ENCODE data around the gene SLC45A3. TPM values are rescaled to one million over a fixed set of nuclear protein-coding genes. Genes with fewer than 3 reads are reported as not detected.
"Not testable (repeated sequence)": the region's sequence is repeated elsewhere in the genome, so short reads cannot be mapped to it uniquely, and the experiment has no call there.

SLC45A3 gene
- total RNA-seq, 2 donors from 2014 or later, result 0.64 to 5.1 TPM

DNA sequence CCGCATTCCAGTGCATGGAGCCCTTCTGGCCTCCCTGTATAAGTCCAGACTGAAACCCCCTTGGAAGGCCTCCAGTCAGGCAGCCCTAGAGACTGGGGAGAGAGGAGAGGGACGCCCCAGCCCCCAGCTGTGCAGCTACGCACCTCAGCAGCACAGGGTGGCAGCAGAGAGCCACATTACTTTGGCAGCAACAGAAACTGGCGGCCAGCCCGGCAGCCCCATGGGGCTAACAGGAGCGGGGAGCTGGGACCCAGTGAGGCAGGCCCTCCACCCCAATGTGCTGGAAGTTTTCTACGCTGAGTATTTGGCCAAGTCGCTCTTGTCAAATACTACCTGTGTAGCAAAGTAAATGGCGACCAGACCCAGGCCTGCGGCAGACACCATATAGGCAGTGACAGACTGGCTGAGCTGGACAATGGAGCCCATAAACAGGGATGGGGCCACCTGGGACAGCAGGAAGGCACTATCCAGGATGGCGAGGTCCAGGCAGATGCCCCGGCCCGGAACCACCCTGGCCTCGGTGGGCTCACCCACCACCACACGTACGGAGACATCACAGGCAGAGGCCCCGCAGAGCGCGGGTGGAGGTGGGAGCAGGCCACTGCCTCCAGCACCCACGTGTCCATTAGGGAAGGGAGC, 21.2 kb downstream of the SLC45A3 start:
- ATAC-seq, result peak; percentile 85

DNA sequence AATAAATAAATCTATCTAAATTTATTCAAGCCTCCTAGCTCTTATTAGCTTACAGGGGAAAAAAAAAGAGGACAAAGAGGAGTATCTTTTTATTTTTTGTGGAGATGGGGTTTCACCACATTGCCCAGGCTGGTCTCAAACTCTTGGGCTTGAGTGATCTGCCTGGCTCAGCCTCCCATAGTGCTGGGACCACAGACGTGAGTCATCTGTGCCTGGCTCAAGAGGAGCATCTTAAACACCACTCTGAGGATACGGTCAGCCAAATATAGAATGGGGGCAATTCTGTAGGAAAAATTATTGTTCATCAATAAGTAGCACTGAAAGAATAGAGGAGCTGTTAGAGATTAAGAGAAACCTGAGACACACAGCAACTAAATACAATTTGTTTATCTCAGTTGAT, 24.1 kb downstream of the SLC45A3 start:
- no peak overlapping the region for H3K27ac Mint-ChIP-seq
- peaks cover 0 to 3% of the 10 kb centered on the region in 2 donors for H3K4me1 Mint-ChIP-seq (ENCODE audit: low read depth in 2 of 2)
- H3K4me3 Mint-ChIP-seq, result no peak overlapping the region
- no peak for ATAC-seq
- no peaks in the 10 kb centered on the region for H3K9me3 Mint-ChIP-seq
- H3K27me3 Mint-ChIP-seq, result no peaks in the 10 kb centered on the region
- no peak for DNase-seq (ENCODE audit: low spot score)
- H3K36me3 Mint-ChIP-seq, result no peaks in the 10 kb centered on the region

More for the DNA sequence above, 21.2 kb downstream of the SLC45A3 start:
- Mint-ChIP-seq H3K4me3 (no peak overlapping the region), H3K9me3 (no peaks in the 10 kb centered on the region), H3K27ac (peak overlapping the region; percentile 25 to 28), H3K36me3 (no peaks in the 10 kb centered on the region), H3K27me3 (no peaks in the 10 kb centered on the region), H3K4me1 (ENCODE audit: low read depth in 2 of 2) (peaks cover 0 to 3% of the 10 kb centered on the region in 2 donors)
- DNase-seq (ENCODE audit: low spot score), result peak; percentile 77

GRCh38 chr1:205652984-205653383, 27.3 kb downstream of the SLC45A3 start:
- no peaks in the 10 kb centered on the region for H3K36me3 Mint-ChIP-seq
- no peak for ATAC-seq
- H3K9me3 Mint-ChIP-seq, result no peaks in the 10 kb centered on the region
- H3K4me1 Mint-ChIP-seq (ENCODE audit: low read depth in 2 of 2), result peaks cover 0 to 3% of the 10 kb centered on the region in 2 donors
- H3K4me3 Mint-ChIP-seq, result no peak overlapping the region
- DNase-seq (ENCODE audit: low spot score), result no peak
- H3K27me3 Mint-ChIP-seq, result peaks cover 0 to 2% of the 10 kb centered on the region in 2 donors
- no peak overlapping the region for H3K27ac Mint-ChIP-seq

GRCh38 chr1:205650241-205650640, 30.1 kb downstream of the SLC45A3 start:
- no peak for DNase-seq (ENCODE audit: low spot score)
- peaks cover 2 to 4% of the 10 kb centered on the region in 2 donors for H3K27me3 Mint-ChIP-seq
- no peaks in the 10 kb centered on the region for H3K9me3 Mint-ChIP-seq
- ATAC-seq, result no peak
- no peak overlapping the region for H3K27ac Mint-ChIP-seq
- no peaks in the 10 kb centered on the region for H3K36me3 Mint-ChIP-seq
- no peaks in the 10 kb centered on the region for H3K4me1 Mint-ChIP-seq (ENCODE audit: low read depth in 2 of 2)
- no peak overlapping the region for H3K4me3 Mint-ChIP-seq

- H3K9me3 Mint-ChIP-seq, result no peaks in the 10 kb centered on the region
- peak in 1 of 2 donors; percentile 36 for ATAC-seq
- no peak overlapping the region for H3K27ac Mint-ChIP-seq
- H3K36me3 Mint-ChIP-seq, result no peaks in the 10 kb centered on the region
- no peak for DNase-seq (ENCODE audit: low spot score)
- H3K4me3 Mint-ChIP-seq, result no peak overlapping the region
- H3K4me1 Mint-ChIP-seq (ENCODE audit: low read depth in 2 of 2), result no peaks in the 10 kb centered on the region
- H3K27me3 Mint-ChIP-seq, result peaks cover 2 to 13% of the 10 kb centered on the region in 2 donors
Observed at GRCh38 chr1:205645519-205645918, 34.8 kb downstream of the SLC45A3 start.

DNA sequence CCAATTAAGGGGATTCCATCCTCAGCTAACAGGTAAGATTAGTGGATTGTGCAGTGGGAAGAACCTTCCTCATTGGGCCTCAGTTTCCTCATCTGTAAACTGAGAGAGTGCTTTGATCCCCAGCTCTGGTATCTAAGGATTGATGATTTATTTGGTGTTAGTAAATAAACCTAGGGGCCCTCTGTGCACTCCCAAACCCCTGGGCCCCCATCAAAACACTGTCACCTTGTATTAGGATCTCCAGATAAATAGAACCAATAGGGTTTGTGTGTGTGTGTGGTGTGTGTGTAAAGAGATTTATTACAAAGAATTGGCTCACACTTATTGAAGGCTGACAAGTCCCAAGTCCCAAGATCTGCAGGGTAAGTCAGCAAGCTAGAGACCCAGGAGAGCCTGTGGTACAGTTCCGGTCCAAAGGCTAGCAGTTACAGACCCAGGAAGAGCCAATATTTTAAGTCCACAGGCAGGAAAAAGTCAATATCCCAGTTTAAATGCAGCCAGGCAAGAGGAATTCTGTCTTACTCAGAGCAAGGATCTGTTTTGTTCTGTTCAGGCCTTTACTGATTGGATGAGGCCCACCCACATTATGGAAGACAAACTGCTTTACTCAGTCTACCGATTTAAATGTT, 37.5 kb downstream of the SLC45A3 start:
- Mint-ChIP-seq H3K4me1 (ENCODE audit: low read depth in 2 of 2) (no peaks in the 10 kb centered on the region), H3K9me3 (no peaks in the 10 kb centered on the region), H3K27ac (no peak overlapping the region), H3K4me3 (no peak overlapping the region), H3K27me3 (peaks cover 15 to 36% of the 10 kb centered on the region in 2 donors), H3K36me3 (no peaks in the 10 kb centered on the region)
- DNase-seq (ENCODE audit: low spot score) (no peak), ATAC-seq (no peak)

DNA sequence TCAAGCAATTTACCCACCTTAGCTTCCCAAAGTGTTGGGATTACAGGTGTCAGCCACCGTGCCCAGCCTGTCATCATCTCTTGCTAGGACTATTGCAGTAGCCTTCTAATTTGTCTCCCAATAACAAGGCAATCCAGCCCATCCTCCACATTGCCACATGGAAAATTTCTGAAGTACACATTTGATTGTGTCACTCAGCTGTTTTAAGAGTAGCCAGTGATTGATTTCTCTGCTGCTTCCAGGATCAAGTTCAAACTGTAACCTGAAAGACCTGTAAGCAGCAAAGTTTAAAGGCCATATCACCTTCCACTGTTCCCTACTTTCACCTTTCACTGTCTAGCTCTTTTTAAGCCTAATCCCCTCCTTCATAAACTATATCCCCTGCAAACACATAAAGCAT, 40.7 kb downstream of the SLC45A3 start:
- Mint-ChIP-seq H3K4me3 (no peak overlapping the region), H3K27me3 (peaks cover 23 to 43% of the 10 kb centered on the region in 2 donors), H3K27ac (no peak overlapping the region)

DNA sequence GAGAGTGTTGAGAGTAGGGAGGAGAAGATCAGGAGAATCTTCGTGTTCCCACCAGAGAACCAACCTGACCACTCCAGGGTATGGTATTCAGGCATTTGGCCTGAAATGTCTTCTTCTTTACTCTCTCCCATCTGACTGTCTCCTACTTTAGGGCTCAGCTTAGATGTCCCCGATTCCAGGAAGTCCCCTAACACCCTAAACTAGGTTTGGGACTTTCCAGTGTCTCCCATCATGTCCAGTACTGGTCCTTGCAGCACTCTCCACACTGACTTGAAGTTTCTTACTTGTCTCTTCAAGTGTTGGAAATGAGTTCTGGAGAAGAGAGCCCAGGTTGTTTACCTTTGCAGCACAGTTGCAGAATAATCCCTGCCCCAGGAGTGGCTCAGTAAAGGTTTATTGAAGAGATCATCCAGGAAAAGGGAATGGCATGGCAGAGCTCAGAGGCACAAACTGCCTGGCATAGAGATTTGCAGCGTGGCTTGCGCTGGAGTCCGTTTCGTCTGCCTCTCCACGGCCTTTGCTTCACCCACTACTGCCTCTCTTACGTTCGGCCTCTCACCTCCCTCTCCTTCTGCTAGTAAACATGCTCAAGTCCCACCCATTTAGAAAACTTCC, 42.3 kb downstream of the SLC45A3 start:
- H3K27me3 Mint-ChIP-seq, result peaks cover 23 to 43% of the 10 kb centered on the region in 2 donors

More for the DNA sequence above, 40.7 kb downstream of the SLC45A3 start:
- Mint-ChIP-seq H3K9me3 (no peaks in the 10 kb centered on the region), H3K36me3 (no peaks in the 10 kb centered on the region), H3K4me1 (ENCODE audit: low read depth in 2 of 2) (peaks cover 0 to 4% of the 10 kb centered on the region in 2 donors)
- DNase-seq (ENCODE audit: low spot score) (no peak), ATAC-seq (no peak)

GRCh38 chr1:205636732-205637131, 43.6 kb downstream of the SLC45A3 start:
- Mint-ChIP-seq H3K9me3 (no peaks in the 10 kb centered on the region), H3K4me1 (ENCODE audit: low read depth in 2 of 2) (peaks cover 3 to 11% of the 10 kb centered on the region in 2 donors), H3K27ac (no peak overlapping the region), H3K27me3 (peaks cover 23 to 43% of the 10 kb centered on the region in 2 donors), H3K4me3 (no peak overlapping the region), H3K36me3 (no peaks in the 10 kb centered on the region)
- DNase-seq (ENCODE audit: low spot score), result no peak
- ATAC-seq, result no peak

More for the DNA sequence above, 42.3 kb downstream of the SLC45A3 start:
- Mint-ChIP-seq H3K4me1 (ENCODE audit: low read depth in 2 of 2) (peaks cover 0 to 4% of the 10 kb centered on the region in 2 donors), H3K4me3 (no peak overlapping the region), H3K27ac (no peak overlapping the region), H3K9me3 (no peaks in the 10 kb centered on the region), H3K36me3 (no peaks in the 10 kb centered on the region)
- ATAC-seq, result no peak
- DNase-seq (ENCODE audit: low spot score), result no peak

DNA sequence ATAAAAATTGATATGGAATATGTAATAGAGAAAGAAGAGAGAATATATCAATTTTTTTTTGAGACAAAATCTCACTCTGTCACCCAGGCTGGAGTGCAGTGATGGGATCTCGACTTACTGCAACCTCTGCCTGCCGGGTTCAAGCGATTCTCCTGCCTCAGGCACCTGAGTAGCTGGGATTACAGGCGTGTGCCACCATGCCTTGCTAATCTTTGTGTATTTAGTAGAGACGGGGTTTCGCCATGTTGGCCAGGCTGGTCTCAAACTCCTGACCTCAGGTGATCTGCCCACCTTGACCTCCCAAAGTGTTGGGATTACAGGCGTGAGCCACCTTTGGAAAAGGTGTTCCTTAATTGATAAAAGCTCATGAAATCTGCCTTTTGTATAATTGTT, 44.2 kb downstream of the SLC45A3 start:
- H3K4me3 Mint-ChIP-seq; H3K27ac Mint-ChIP-seq; DNase-seq (ENCODE audit: low spot score); H3K36me3 Mint-ChIP-seq; ATAC-seq; H3K9me3 Mint-ChIP-seq: not testable (repeated sequence)
- Mint-ChIP-seq H3K27me3 (peaks cover 23 to 39% of the 10 kb centered on the region in 2 donors), H3K4me1 (ENCODE audit: low read depth in 2 of 2) (peaks cover 3 to 11% of the 10 kb centered on the region in 2 donors)

DNA sequence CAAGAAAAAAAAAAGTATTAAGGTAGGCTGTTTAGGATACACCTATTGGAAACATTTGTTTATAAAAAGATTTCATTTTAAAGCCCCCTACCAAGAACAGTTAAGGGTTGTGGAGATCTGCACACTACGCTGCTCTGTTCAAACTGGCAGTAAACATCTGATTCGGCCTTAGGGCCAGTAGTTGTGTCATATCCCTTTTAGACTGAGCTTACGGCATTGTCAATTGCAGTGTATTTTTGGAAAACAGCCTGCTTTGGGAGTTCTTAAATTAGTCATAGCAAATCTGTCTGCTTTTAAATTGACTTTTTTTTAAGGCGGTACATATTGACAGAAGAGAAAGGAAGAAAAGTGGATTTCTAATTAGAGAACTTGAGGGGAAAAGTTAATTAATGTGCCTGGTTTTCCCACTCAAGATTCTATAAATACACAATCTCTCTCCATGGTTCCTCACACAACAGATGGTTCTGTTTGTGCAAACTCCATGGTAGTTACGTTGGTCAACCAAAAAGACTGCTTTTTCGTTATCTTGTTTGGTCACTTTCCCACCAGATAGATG, 46.8 kb downstream of the SLC45A3 start:
- Mint-ChIP-seq H3K4me3 (no peak overlapping the region), H3K27me3 (peaks cover 13 to 20% of the 10 kb centered on the region in 2 donors), H3K4me1 (ENCODE audit: low read depth in 2 of 2) (peaks cover 12 to 15% of the 10 kb centered on the region in 2 donors), H3K27ac (no peak overlapping the region), H3K36me3 (no peaks in the 10 kb centered on the region), H3K9me3 (no peaks in the 10 kb centered on the region)
- ATAC-seq (no peak), DNase-seq (ENCODE audit: low spot score) (no peak)

GRCh38 chr1:205632669-205633169, 47.6 kb downstream of the SLC45A3 start:
- H3K4me3 Mint-ChIP-seq, result peak overlapping the region; percentile 87
- ATAC-seq (no peak), DNase-seq (ENCODE audit: low spot score) (no peak)
- peaks cover 15 to 17% of the 10 kb centered on the region in 2 donors for H3K4me1 Mint-ChIP-seq (ENCODE audit: low read depth in 2 of 2)
- peak overlapping the region; percentile 88 to 93 for H3K27ac Mint-ChIP-seq
- no peaks in the 10 kb centered on the region for H3K36me3 Mint-ChIP-seq
- H3K27me3 Mint-ChIP-seq, result peaks cover 8 to 12% of the 10 kb centered on the region in 2 donors
- H3K9me3 Mint-ChIP-seq, result no peaks in the 10 kb centered on the region

- peak within 1 kb of the TSS; percentile 90 for H3K4me3 Mint-ChIP-seq
- no peaks in the 10 kb centered on the region for H3K36me3 Mint-ChIP-seq
- ATAC-seq, result peak; percentile 94 to 95
- H3K27me3 Mint-ChIP-seq, result peaks cover 3 to 5% of the 10 kb centered on the region in 2 donors
- no peaks in the 10 kb centered on the region for H3K9me3 Mint-ChIP-seq
- peak within 1 kb of the TSS; percentile 93 to 94 for H3K27ac Mint-ChIP-seq
- DNase-seq (ENCODE audit: low spot score), result peak; percentile 100
- peaks cover 16 to 19% of the 10 kb centered on the region in 2 donors for H3K4me1 Mint-ChIP-seq (ENCODE audit: low read depth in 2 of 2)
Observed at GRCh38 chr1:205631768-205632668, 48.3 kb downstream of the SLC45A3 start, which contains the start of gene ELK4. TSS of gene ELK4 (minus strand) at chr1:205632011. CDS start at chr1:205623882, 8,129 bp downstream.

Data from natural killer cell treated with Interleukin-12 subunit alpha and Interleukin-12 subunit beta and Interleukin-15 and Interleukin-18, amount 100 ng/mL, for 72 hours (primary cell).